ENCODE results near the gene SLC22A2.

SLC22A2 gene

GRCh38 chr6:160178271-160178670 is 80.3 kb downstream of the SLC22A2 start:
- no peak overlapping the region for H3K27ac ChIP-seq
- TF ChIP-seq POLR2AphosphoS5 (IDR thresholded peaks at IDR 0.05; ENCODE audit: borderline replicate concordance, low read depth, low read length) (no peak), FOXP2 (optimal IDR thresholded peaks at IDR 0.05; ENCODE audit: control extremely low read depth, extremely low read length, insufficient read depth) (no peak), EZH2 (IDR thresholded peaks at IDR 0.05) (no peak)
- no peaks in the 10 kb centered on the region for H3K9me3 ChIP-seq (ENCODE audit: low read depth, low read length)

GRCh38 chr6:160177220-160177619 is 81.4 kb downstream of the SLC22A2 start:
- Histone ChIP-seq H3K9ac (ENCODE audit: insufficient read length) (no peak overlapping the region), H3K9me3 (ENCODE audit: low read depth, low read length) (no peaks in the 10 kb centered on the region)

More at GRCh38 chr6:160178271-160178670, 80.3 kb downstream of the SLC22A2 start:
- Histone ChIP-seq H3K9ac (ENCODE audit: insufficient read length) (no peak overlapping the region), H3K36me3 (ENCODE audit: insufficient read depth, low read length) (no peaks in the 10 kb centered on the region), H3K4me3 (no peak overlapping the region)
- no peak for DNase-seq (ENCODE audit: low read depth, low spot score)

GRCh38 chr6:160174681-160175080 is 83.9 kb downstream of the SLC22A2 start:
- TF ChIP-seq POLR2AphosphoS5 (IDR thresholded peaks at IDR 0.05; ENCODE audit: borderline replicate concordance, low read depth, low read length) (no peak), FOXP2 (optimal IDR thresholded peaks at IDR 0.05; ENCODE audit: control extremely low read depth, extremely low read length, insufficient read depth) (no peak), EZH2 (IDR thresholded peaks at IDR 0.05) (no peak)
- no peaks in the 10 kb centered on the region for H3K36me3 ChIP-seq (ENCODE audit: insufficient read depth, low read length)
- H3K9me3 ChIP-seq (ENCODE audit: low read depth, low read length): no peaks in the 10 kb centered on the region
- no peak overlapping the region for H3K4me3 ChIP-seq
- DNase-seq (ENCODE audit: low read depth, low spot score): no peak
- H3K9ac ChIP-seq (ENCODE audit: insufficient read length): no peak overlapping the region
- no peak overlapping the region for H3K27ac ChIP-seq

More at GRCh38 chr6:160177220-160177619, 81.4 kb downstream of the SLC22A2 start:
- no peaks in the 10 kb centered on the region for H3K36me3 ChIP-seq (ENCODE audit: insufficient read depth, low read length)
- no peak overlapping the region for H3K4me3 ChIP-seq
- no peak for DNase-seq (ENCODE audit: low read depth, low spot score)
- H3K27ac ChIP-seq: no peak overlapping the region
- no peak for TF ChIP-seq POLR2AphosphoS5 (IDR thresholded peaks at IDR 0.05; ENCODE audit: borderline replicate concordance, low read depth, low read length)

GRCh38 chr6:160173806-160174527 is 84.7 kb downstream of the SLC22A2 start:
- H3K36me3 ChIP-seq (ENCODE audit: insufficient read depth, low read length): no peaks in the 10 kb centered on the region
- H3K9me3 ChIP-seq (ENCODE audit: low read depth, low read length): no peaks in the 10 kb centered on the region
- H3K4me3 ChIP-seq: no peak overlapping the region
- DNase-seq (ENCODE audit: low read depth, low spot score): no peak
- no peak overlapping the region for H3K27ac ChIP-seq
- TF ChIP-seq FOXP2 (optimal IDR thresholded peaks at IDR 0.05; ENCODE audit: control extremely low read depth, extremely low read length, insufficient read depth): no peak
- TF ChIP-seq EZH2 (IDR thresholded peaks at IDR 0.05): no peak
- TF ChIP-seq POLR2AphosphoS5 (IDR thresholded peaks at IDR 0.05; ENCODE audit: borderline replicate concordance, low read depth, low read length): no peak
- no peak overlapping the region for H3K9ac ChIP-seq (ENCODE audit: insufficient read length)

GRCh38 chr6:160172704-160173103 is 85.9 kb downstream of the SLC22A2 start:
- Histone ChIP-seq H3K36me3 (ENCODE audit: insufficient read depth, low read length) (no peaks in the 10 kb centered on the region), H3K27ac (no peak overlapping the region), H3K4me3 (no peak overlapping the region), H3K9ac (ENCODE audit: insufficient read length) (no peak overlapping the region), H3K9me3 (ENCODE audit: low read depth, low read length) (no peaks in the 10 kb centered on the region)
- no peak for TF ChIP-seq FOXP2 (optimal IDR thresholded peaks at IDR 0.05; ENCODE audit: control extremely low read depth, extremely low read length, insufficient read depth)
- no peak for TF ChIP-seq POLR2AphosphoS5 (IDR thresholded peaks at IDR 0.05; ENCODE audit: borderline replicate concordance, low read depth, low read length)
- no peak for TF ChIP-seq EZH2 (IDR thresholded peaks at IDR 0.05)
- DNase-seq (ENCODE audit: low read depth, low spot score): no peak

GRCh38 chr6:160170018-160170680 is 88.5 kb downstream of the SLC22A2 start:
- TF ChIP-seq POLR2AphosphoS5 (IDR thresholded peaks at IDR 0.05; ENCODE audit: borderline replicate concordance, low read depth, low read length): no peak
- no peak for TF ChIP-seq FOXP2 (optimal IDR thresholded peaks at IDR 0.05; ENCODE audit: control extremely low read depth, extremely low read length, insufficient read depth)
- no peak for TF ChIP-seq EZH2 (IDR thresholded peaks at IDR 0.05)
- Histone ChIP-seq H3K9ac (ENCODE audit: insufficient read length) (no peak overlapping the region), H3K27ac (no peak overlapping the region), H3K9me3 (ENCODE audit: low read depth, low read length) (no peaks in the 10 kb centered on the region), H3K36me3 (ENCODE audit: insufficient read depth, low read length) (no peaks in the 10 kb centered on the region), H3K4me3 (no peak overlapping the region)
- no peak for DNase-seq (ENCODE audit: low read depth, low spot score)

GRCh38 chr6:160167604-160168399 is 90.8 kb downstream of the SLC22A2 start:
- no peak overlapping the region for H3K27ac ChIP-seq
- H3K4me3 ChIP-seq: no peak overlapping the region
- no peak for TF ChIP-seq POLR2AphosphoS5 (IDR thresholded peaks at IDR 0.05; ENCODE audit: borderline replicate concordance, low read depth, low read length)
- TF ChIP-seq EZH2 (IDR thresholded peaks at IDR 0.05): no peak
- no peak for TF ChIP-seq FOXP2 (optimal IDR thresholded peaks at IDR 0.05; ENCODE audit: control extremely low read depth, extremely low read length, insufficient read depth)
- no peak overlapping the region for H3K9ac ChIP-seq (ENCODE audit: insufficient read length)
- no peaks in the 10 kb centered on the region for H3K9me3 ChIP-seq (ENCODE audit: low read depth, low read length)
- no peaks in the 10 kb centered on the region for H3K36me3 ChIP-seq (ENCODE audit: insufficient read depth, low read length)
- no peak for DNase-seq (ENCODE audit: low read depth, low spot score)
